NCI-H1105 (cell line): ENCODE results near the gene SLC66A2.

ENCODE experiments used
- DNase-seq: peaks from one replicate; lab custom pipeline; 2025; lab: John Stamatoyannopoulos, UW

The SLC66A2 gene

GRCh38 chr18:79950515-79951341, 725 bp downstream of the SLC66A2 start:
- peak; percentile 10 for DNase-seq

GRCh38 chr18:79949697-79950487, 1.6 kb downstream of the SLC66A2 start:
- no peak for DNase-seq

- no peak for DNase-seq
Observed at GRCh38 chr18:79948719-79949411, 2.6 kb downstream of the SLC66A2 start.

GRCh38 chr18:79947881-79948610, 3.4 kb downstream of the SLC66A2 start:
- no peak for DNase-seq

GRCh38 chr18:79947054-79947755, 4.2 kb downstream of the SLC66A2 start:
- no peak for DNase-seq

GRCh38 chr18:79945118-79946042, 6.1 kb downstream of the SLC66A2 start:
- no peak for DNase-seq

GRCh38 chr18:79944746-79945117, 6.7 kb downstream of the SLC66A2 start:
- DNase-seq, result no peak

- DNase-seq, result no peak
Observed at GRCh38 chr18:79944126-79944731, 7.2 kb downstream of the SLC66A2 start.

- no peak for DNase-seq
Observed at GRCh38 chr18:79943608-79944125, 7.8 kb downstream of the SLC66A2 start.

GRCh38 chr18:79942786-79943607, 8.5 kb downstream of the SLC66A2 start:
- DNase-seq, result no peak

GRCh38 chr18:79942211-79942610, 9.2 kb downstream of the SLC66A2 start:
- no peak for DNase-seq

- no peak for DNase-seq
Observed at GRCh38 chr18:79941473-79942119, 9.9 kb downstream of the SLC66A2 start.

GRCh38 chr18:79940814-79941472, 10.5 kb downstream of the SLC66A2 start:
- no peak for DNase-seq

- no peak for DNase-seq
Observed at GRCh38 chr18:79940126-79940813, 11.2 kb downstream of the SLC66A2 start.

GRCh38 chr18:79939096-79939495, 12.4 kb downstream of the SLC66A2 start:
- DNase-seq, result no peak

GRCh38 chr18:79938196-79938595, 13.3 kb downstream of the SLC66A2 start:
- no peak for DNase-seq
